ENCODE results near the gene LINS1. TPM values are rescaled to one million over a fixed set of nuclear protein-coding genes. Genes with fewer than 3 reads are reported as not detected.

The LINS1 gene
- 15.1 TPM for total RNA-seq

- H3K9ac ChIP-seq (ENCODE audit: low read depth in 1 of 3, low read length in 3 of 3): peak within 1 kb of the TSS; percentile 95 to 96 (median 96)
- H3K9me3 ChIP-seq (ENCODE audit: control insufficient read depth in 3 of 3, low read length in 3 of 3): no peaks in the 10 kb centered on the region
- no peaks in the 10 kb centered on the region for H3K36me3 ChIP-seq (ENCODE audit: control insufficient read depth in 3 of 3, insufficient read depth in 3 of 3, low read length in 3 of 3)
- peaks cover 19 to 25% (median 23%) of the 10 kb centered on the region in 3 donors for H3K4me1 ChIP-seq (ENCODE audit: control insufficient read depth in 3 of 3, insufficient read depth in 3 of 3, low read length in 3 of 3)
- H3K27me3 ChIP-seq (ENCODE audit: control insufficient read depth in 3 of 3, insufficient read depth in 3 of 3, low read length in 3 of 3): no peaks in the 10 kb centered on the region
- H3K4me3 ChIP-seq (ENCODE audit: low read length in 3 of 3): peak within 1 kb of the TSS; percentile 96 to 99 (median 97)
- H3K27ac ChIP-seq (ENCODE audit: low read depth, low read length): peak within 1 kb of the TSS; percentile 87
Measured at GRCh38 chr15:100602064-100602822, at the start of gene LINS1, which contains the start of gene ASB7. Gene LINS1 (minus strand): TSS chr15:100602184. CDS start chr15:100580842, 21,342 bp downstream. Gene ASB7 (plus strand): TSS chr15:100602589. CDS start chr15:100612217, 9,628 bp downstream.

GRCh38 chr15:100651253-100651652, 49.3 kb upstream of the LINS1 start:
- Histone ChIP-seq H3K27ac (ENCODE audit: low read depth, low read length) (no peak overlapping the region), H3K9me3 (ENCODE audit: control insufficient read depth in 3 of 3, low read length in 3 of 3) (no peaks in the 10 kb centered on the region), H3K36me3 (ENCODE audit: control insufficient read depth in 3 of 3, insufficient read depth in 3 of 3, low read length in 3 of 3) (peaks cover 0 to 2% (median 2%) of the 10 kb centered on the region in 3 donors), H3K27me3 (ENCODE audit: control insufficient read depth in 3 of 3, insufficient read depth in 3 of 3, low read length in 3 of 3) (no peaks in the 10 kb centered on the region), H3K4me1 (ENCODE audit: control insufficient read depth in 3 of 3, insufficient read depth in 3 of 3, low read length in 3 of 3) (no peaks in the 10 kb centered on the region), H3K4me3 (ENCODE audit: low read length in 3 of 3) (no peak overlapping the region), H3K9ac (ENCODE audit: low read depth in 1 of 3, low read length in 3 of 3) (no peak overlapping the region)

- no peak overlapping the region for H3K4me3 ChIP-seq (ENCODE audit: low read length in 3 of 3)
- no peaks in the 10 kb centered on the region for H3K27me3 ChIP-seq (ENCODE audit: control insufficient read depth in 3 of 3, insufficient read depth in 3 of 3, low read length in 3 of 3)
- H3K27ac ChIP-seq (ENCODE audit: low read depth, low read length): no peak overlapping the region
- no peaks in the 10 kb centered on the region for H3K9me3 ChIP-seq (ENCODE audit: control insufficient read depth in 3 of 3, low read length in 3 of 3)
- H3K9ac ChIP-seq (ENCODE audit: low read depth in 1 of 3, low read length in 3 of 3): no peak overlapping the region
- peaks cover 0 to 2% (median 2%) of the 10 kb centered on the region in 3 donors for H3K36me3 ChIP-seq (ENCODE audit: control insufficient read depth in 3 of 3, insufficient read depth in 3 of 3, low read length in 3 of 3)
- H3K4me1 ChIP-seq (ENCODE audit: control insufficient read depth in 3 of 3, insufficient read depth in 3 of 3, low read length in 3 of 3): no peaks in the 10 kb centered on the region
Measured at GRCh38 chr15:100650685-100651084, 48.7 kb upstream of the LINS1 start.

GRCh38 chr15:100648951-100649350, 47.0 kb upstream of the LINS1 start:
- no peak overlapping the region for H3K4me3 ChIP-seq (ENCODE audit: low read length in 3 of 3)
- peaks cover 0 to 2% (median 2%) of the 10 kb centered on the region in 3 donors for H3K36me3 ChIP-seq (ENCODE audit: control insufficient read depth in 3 of 3, insufficient read depth in 3 of 3, low read length in 3 of 3)
- H3K4me1 ChIP-seq (ENCODE audit: control insufficient read depth in 3 of 3, insufficient read depth in 3 of 3, low read length in 3 of 3): no peaks in the 10 kb centered on the region
- no peaks in the 10 kb centered on the region for H3K27me3 ChIP-seq (ENCODE audit: control insufficient read depth in 3 of 3, insufficient read depth in 3 of 3, low read length in 3 of 3)
- no peak overlapping the region for H3K9ac ChIP-seq (ENCODE audit: low read depth in 1 of 3, low read length in 3 of 3)
- no peaks in the 10 kb centered on the region for H3K9me3 ChIP-seq (ENCODE audit: control insufficient read depth in 3 of 3, low read length in 3 of 3)
- no peak overlapping the region for H3K27ac ChIP-seq (ENCODE audit: low read depth, low read length)

- Histone ChIP-seq H3K9ac (ENCODE audit: low read depth in 1 of 3, low read length in 3 of 3) (no peak overlapping the region), H3K9me3 (ENCODE audit: control insufficient read depth in 3 of 3, low read length in 3 of 3) (no peaks in the 10 kb centered on the region), H3K4me1 (ENCODE audit: control insufficient read depth in 3 of 3, insufficient read depth in 3 of 3, low read length in 3 of 3) (peaks cover 0 to 4% (median 3%) of the 10 kb centered on the region in 3 donors), H3K27ac (ENCODE audit: low read depth, low read length) (no peak overlapping the region), H3K36me3 (ENCODE audit: control insufficient read depth in 3 of 3, insufficient read depth in 3 of 3, low read length in 3 of 3) (peaks cover 0 to 2% (median 0%) of the 10 kb centered on the region in 3 donors), H3K27me3 (ENCODE audit: control insufficient read depth in 3 of 3, insufficient read depth in 3 of 3, low read length in 3 of 3) (no peaks in the 10 kb centered on the region), H3K4me3 (ENCODE audit: low read length in 3 of 3) (no peak overlapping the region)
Measured at GRCh38 chr15:100645671-100646070, 43.7 kb upstream of the LINS1 start.

GRCh38 chr15:100642950-100643338, 41.0 kb upstream of the LINS1 start:
- Histone ChIP-seq H3K36me3 (ENCODE audit: control insufficient read depth in 3 of 3, insufficient read depth in 3 of 3, low read length in 3 of 3) (no peaks in the 10 kb centered on the region), H3K4me1 (ENCODE audit: control insufficient read depth in 3 of 3, insufficient read depth in 3 of 3, low read length in 3 of 3) (peaks cover 0 to 4% (median 3%) of the 10 kb centered on the region in 3 donors), H3K9me3 (ENCODE audit: control insufficient read depth in 3 of 3, low read length in 3 of 3) (no peaks in the 10 kb centered on the region), H3K27me3 (ENCODE audit: control insufficient read depth in 3 of 3, insufficient read depth in 3 of 3, low read length in 3 of 3) (no peaks in the 10 kb centered on the region), H3K4me3 (ENCODE audit: low read length in 3 of 3) (no peak overlapping the region), H3K27ac (ENCODE audit: low read depth, low read length) (no peak overlapping the region), H3K9ac (ENCODE audit: low read depth in 1 of 3, low read length in 3 of 3) (no peak overlapping the region)

- Histone ChIP-seq H3K4me1 (ENCODE audit: control insufficient read depth in 3 of 3, insufficient read depth in 3 of 3, low read length in 3 of 3) (peaks cover 0 to 4% (median 3%) of the 10 kb centered on the region in 3 donors), H3K27me3 (ENCODE audit: control insufficient read depth in 3 of 3, insufficient read depth in 3 of 3, low read length in 3 of 3) (no peaks in the 10 kb centered on the region), H3K36me3 (ENCODE audit: control insufficient read depth in 3 of 3, insufficient read depth in 3 of 3, low read length in 3 of 3) (no peaks in the 10 kb centered on the region), H3K9ac (ENCODE audit: low read depth in 1 of 3, low read length in 3 of 3) (no peak overlapping the region), H3K9me3 (ENCODE audit: control insufficient read depth in 3 of 3, low read length in 3 of 3) (no peaks in the 10 kb centered on the region), H3K4me3 (ENCODE audit: low read length in 3 of 3) (no peak overlapping the region), H3K27ac (ENCODE audit: low read depth, low read length) (no peak overlapping the region)
Measured at GRCh38 chr15:100642213-100642949, 40.4 kb upstream of the LINS1 start.

GRCh38 chr15:100638177-100638730, 36.3 kb upstream of the LINS1 start:
- no peak overlapping the region for H3K4me3 ChIP-seq (ENCODE audit: low read length in 3 of 3)
- no peak overlapping the region for H3K27ac ChIP-seq (ENCODE audit: low read depth, low read length)
- no peaks in the 10 kb centered on the region for H3K27me3 ChIP-seq (ENCODE audit: control insufficient read depth in 3 of 3, insufficient read depth in 3 of 3, low read length in 3 of 3)
- H3K4me1 ChIP-seq (ENCODE audit: control insufficient read depth in 3 of 3, insufficient read depth in 3 of 3, low read length in 3 of 3): peaks cover 0 to 5% (median 4%) of the 10 kb centered on the region in 3 donors
- no peak overlapping the region for H3K9ac ChIP-seq (ENCODE audit: low read depth in 1 of 3, low read length in 3 of 3)
- H3K36me3 ChIP-seq (ENCODE audit: control insufficient read depth in 3 of 3, insufficient read depth in 3 of 3, low read length in 3 of 3): no peaks in the 10 kb centered on the region
- H3K9me3 ChIP-seq (ENCODE audit: control insufficient read depth in 3 of 3, low read length in 3 of 3): no peaks in the 10 kb centered on the region

GRCh38 chr15:100635406-100636071, 33.6 kb upstream of the LINS1 start:
- peaks cover 0 to 13% (median 10%) of the 10 kb centered on the region in 3 donors for H3K36me3 ChIP-seq (ENCODE audit: control insufficient read depth in 3 of 3, insufficient read depth in 3 of 3, low read length in 3 of 3)
- H3K9me3 ChIP-seq (ENCODE audit: control insufficient read depth in 3 of 3, low read length in 3 of 3): no peaks in the 10 kb centered on the region
- no peak overlapping the region for H3K4me3 ChIP-seq (ENCODE audit: low read length in 3 of 3)
- H3K9ac ChIP-seq (ENCODE audit: low read depth in 1 of 3, low read length in 3 of 3): no peak overlapping the region
- peaks cover 0 to 6% (median 3%) of the 10 kb centered on the region in 3 donors for H3K4me1 ChIP-seq (ENCODE audit: control insufficient read depth in 3 of 3, insufficient read depth in 3 of 3, low read length in 3 of 3)
- no peak overlapping the region for H3K27ac ChIP-seq (ENCODE audit: low read depth, low read length)
- no peaks in the 10 kb centered on the region for H3K27me3 ChIP-seq (ENCODE audit: control insufficient read depth in 3 of 3, insufficient read depth in 3 of 3, low read length in 3 of 3)

All from skeletal muscle tissue (tissue), 4 donors.